Body of pancreas (tissue), 4 donors: ENCODE measurements around the gene PRIM1.

Experiments used
- CTCF ChIP-seq, 7 experiments: fragments of 450-650 bp in 4 of 7; fragments of 200-600 bp in 3 of 7; sonication (generic) in 3 of 7; IDR thresholded peaks; one replicate each; pipeline ENCODE4 v1.5.1; 2016 to 2019; ENCODE audit warnings: antibody characterized with exemption in 7 of 7
- POLR2A ChIP-seq, 3 donors: fragments of 450-650 bp; IDR thresholded peaks; one replicate each; pipeline ENCODE4 v1.6.1; 2016; ENCODE audit warnings: antibody characterized with exemption in 3 of 3, mild to moderate bottlenecking in 2 of 3

- no peak for TF ChIP-seq CTCF (IDR thresholded peaks at IDR 0.05)
- TF ChIP-seq POLR2A (IDR thresholded peaks at IDR 0.05): no peak
These were observed 20.5 kb upstream of the PRIM1 start for GRCh38 chr12:56772625-56773024.
